GM20000 (cell line): ENCODE results near the gene GALNTL6.

ENCODE experiments used
- DNase-seq: peaks from one replicate; pipeline ENCODE4 v3.0.0; 2012; ENCODE audit warnings: low spot score
- CTCF ChIP-seq: IDR thresholded peaks from 2 replicates; pipeline ENCODE4 v1.5.1; 2012; ENCODE audit warnings: mild to moderate bottlenecking, control low read depth; ENCODE audit errors: extremely low read depth, missing control alignments

GALNTL6 gene

DNA sequence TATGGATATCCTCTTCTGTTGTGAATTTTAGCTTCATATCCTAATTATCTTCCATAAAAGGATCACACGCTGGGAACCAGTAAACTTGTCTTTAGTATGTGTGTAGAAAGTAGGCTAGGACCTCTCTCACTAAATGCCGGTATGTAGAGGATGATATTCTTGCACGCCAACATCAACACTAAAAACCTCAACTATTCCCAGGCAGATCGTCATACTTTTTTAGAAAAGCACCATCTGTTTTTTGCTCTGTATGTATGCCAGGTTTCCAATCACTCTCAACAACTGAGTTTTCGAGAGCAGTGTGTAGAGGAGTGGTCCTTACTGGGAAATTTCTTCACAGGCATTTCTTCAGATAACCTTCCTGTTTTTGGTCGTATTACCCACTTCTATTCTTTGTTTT lies 283.6 kb downstream of the GALNTL6 start:
- DNase-seq = no peak
- no peak for TF ChIP-seq CTCF

DNA sequence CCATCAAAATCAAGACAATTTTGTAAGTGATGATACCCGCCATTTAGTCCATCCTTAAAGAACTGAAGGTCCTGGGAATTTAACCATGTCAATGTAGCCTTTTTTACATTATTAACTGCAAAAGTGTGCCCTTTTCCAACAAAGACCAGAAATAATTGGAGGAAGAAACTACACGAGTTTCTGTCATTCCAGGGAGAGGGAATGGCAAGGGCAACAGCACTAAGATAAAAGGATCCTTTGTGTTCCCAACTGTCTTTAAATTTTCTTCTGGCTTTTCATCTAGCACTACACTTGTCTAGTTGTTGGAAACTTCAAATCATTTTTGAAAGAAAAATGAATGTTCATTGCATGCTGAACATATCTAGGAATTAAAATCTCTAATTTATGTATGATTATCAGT lies 286.2 kb downstream of the GALNTL6 start:
- TF ChIP-seq CTCF = no peak
- no peak for DNase-seq

DNA sequence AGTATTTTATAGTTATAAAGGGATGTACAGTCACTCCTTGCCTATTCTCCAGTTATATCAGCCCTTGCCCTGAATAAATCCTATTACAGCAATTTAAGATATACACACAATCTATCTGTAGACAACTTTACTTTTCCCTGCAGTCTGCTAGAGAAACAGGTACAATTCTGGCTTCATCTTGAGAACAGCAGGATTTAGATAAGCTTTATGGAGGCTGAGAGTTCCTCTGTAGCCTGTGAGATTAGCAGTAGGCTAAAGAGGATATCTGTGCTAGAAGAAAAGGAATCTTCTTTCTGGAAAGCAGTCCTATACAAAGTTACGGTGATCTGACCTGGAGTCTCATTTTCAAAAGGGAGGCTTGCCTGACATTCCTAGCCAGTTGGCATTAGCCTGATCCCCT lies 290.3 kb downstream of the GALNTL6 start:
- no peak for TF ChIP-seq CTCF
- DNase-seq = no peak

DNA sequence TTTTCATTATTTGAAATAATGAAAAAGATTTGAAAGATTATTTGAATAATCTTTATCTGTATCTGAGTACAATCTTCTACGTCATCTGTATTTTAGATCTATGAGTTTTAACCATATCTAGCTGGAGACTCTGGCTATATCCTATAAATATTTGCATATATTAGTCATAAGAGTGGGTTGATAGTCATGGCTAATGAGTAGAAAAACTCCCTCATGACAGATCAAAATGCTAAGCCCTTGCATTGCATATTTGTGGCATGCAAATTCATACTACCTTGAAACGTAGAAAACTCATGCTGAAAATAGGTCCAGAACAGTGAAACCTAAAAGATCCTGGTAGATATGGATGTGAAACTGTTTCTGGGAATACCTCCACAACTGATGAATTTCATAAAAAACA lies 291.3 kb downstream of the GALNTL6 start:
- no peak for DNase-seq
- no peak for TF ChIP-seq CTCF

GRCh38 chr4:172105918-172106317 lies 292.7 kb downstream of the GALNTL6 start:
- no peak for TF ChIP-seq CTCF
- DNase-seq = no peak

DNA sequence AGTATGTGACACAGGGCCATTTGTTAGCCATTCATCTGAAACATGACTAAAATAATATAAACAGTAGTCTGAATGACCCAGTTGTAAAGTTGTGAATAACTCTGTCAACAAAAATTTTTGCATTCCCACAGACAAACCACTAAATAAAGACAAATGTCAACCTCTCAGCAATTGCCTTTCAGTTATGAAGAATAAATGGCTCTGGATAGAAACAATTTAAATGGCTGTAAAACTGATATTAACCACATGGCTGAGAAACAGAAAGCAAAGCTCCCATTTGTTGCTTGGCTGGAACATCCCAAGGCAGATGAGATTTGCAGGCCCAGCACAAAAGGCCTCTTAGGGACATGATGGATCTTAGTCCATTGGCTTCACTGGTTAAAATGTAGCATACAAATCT lies 296.3 kb downstream of the GALNTL6 start:
- no peak for DNase-seq

GRCh38 chr4:172124656-172125308 lies 311.6 kb downstream of the GALNTL6 start:
- TF ChIP-seq CTCF = no peak
- no peak for DNase-seq

More for the DNA sequence above, 296.3 kb downstream of the GALNTL6 start:
- TF ChIP-seq CTCF = no peak
